DMS153 treated with DMSO at 0.1 percent for 48 hours (cell line): ENCODE measurements around the gene FBLN2.

Experiments used
- DNase-seq: peaks from one replicate; lab custom pipeline; 2025; ENCODE audit not compliant: unreplicated experiment; lab: John Stamatoyannopoulos, UW

FBLN2 gene

GRCh38 chr3:13564751-13565560 is 16.0 kb downstream of the FBLN2 start:
- DNase-seq, result no peak

- DNase-seq, result no peak
These were observed 16.9 kb downstream of the FBLN2 start for GRCh38 chr3:13565581-13566452.

GRCh38 chr3:13566453-13566748 is 17.5 kb downstream of the FBLN2 start:
- DNase-seq, result no peak

- no peak for DNase-seq
These were observed 17.9 kb downstream of the FBLN2 start for GRCh38 chr3:13566769-13567310.

- no peak for DNase-seq
These were observed 19.0 kb downstream of the FBLN2 start for GRCh38 chr3:13567684-13568514.

- DNase-seq, result no peak
These were observed 19.6 kb downstream of the FBLN2 start for GRCh38 chr3:13568515-13569028.

GRCh38 chr3:13569201-13569600 is 20.3 kb downstream of the FBLN2 start:
- DNase-seq, result no peak

- DNase-seq, result no peak
These were observed 20.9 kb downstream of the FBLN2 start for GRCh38 chr3:13569641-13570390.

- no peak for DNase-seq
These were observed 21.7 kb downstream of the FBLN2 start for GRCh38 chr3:13570391-13571194.

- no peak for DNase-seq
These were observed 22.3 kb downstream of the FBLN2 start for GRCh38 chr3:13571264-13571663.

- DNase-seq, result no peak
These were observed 23.2 kb downstream of the FBLN2 start for GRCh38 chr3:13571831-13572750.

GRCh38 chr3:13572926-13573623 is 24.1 kb downstream of the FBLN2 start:
- DNase-seq, result no peak

GRCh38 chr3:13574083-13574797 is 25.3 kb downstream of the FBLN2 start:
- DNase-seq, result no peak

GRCh38 chr3:13574798-13575451 is 26.0 kb downstream of the FBLN2 start:
- no peak for DNase-seq

GRCh38 chr3:13575459-13576061 is 26.6 kb downstream of the FBLN2 start:
- no peak for DNase-seq
